H1 (cell line): ENCODE data around the gene ONECUT3. TPM values are rescaled to one million over a fixed set of nuclear protein-coding genes. Genes with fewer than 3 reads are reported as not detected.

ENCODE experiments used
- ASH2L ChIP-seq: fragments of 200-600, 300-600 bp; sonication (generic); IDR thresholded peaks from one replicate; pipeline ENCODE4 v1.7.1; 2017; ENCODE audit warnings: low read length
- CREB1 ChIP-seq: IDR thresholded peaks from 2 replicates; pipeline ENCODE4 v1.6.1; 2012; ENCODE audit warnings: inconsistent platforms
- JUND ChIP-seq: IDR thresholded peaks from 2 replicates; pipeline ENCODE4 v1.6.1; 2011; ENCODE audit warnings: mild to moderate bottlenecking, improper control_type of control experiment, low read length
- MAX ChIP-seq: IDR thresholded peaks from 2 replicates; pipeline ENCODE4 v1.6.1; 2012; ENCODE audit warnings: inconsistent platforms
- RAD21 ChIP-seq, 2 experiments: IDR thresholded peaks in 1 of 2; conservative IDR thresholded peaks in 1 of 2; 2 replicates each; pipeline ENCODE4 v1.6.1; 2011; ENCODE audit warnings: low read depth in 2 of 2, low read length in 2 of 2, improper control_type of control experiment in 1 of 2, inconsistent platforms in 1 of 2, mild to moderate bottlenecking in 1 of 2, moderate library complexity in 1 of 2
- SP2 ChIP-seq: IDR thresholded peaks from 2 replicates; pipeline ENCODE4 v1.6.1; 2012; ENCODE audit warnings: mild to moderate bottlenecking, low read length, inconsistent platforms
- ZNF274 ChIP-seq: IDR thresholded peaks from 2 replicates; pipeline ENCODE4 v1.7.0; 2012; ENCODE audit warnings: low read length, borderline replicate concordance; ENCODE audit errors: extremely low read depth
- polyA plus RNA-seq, 7 experiments: library from polyadenylated mRNA; depleted of rRNA in 3 of 7; stranded (reverse) in 5 of 7; unstranded in 2 of 7; fragments of >200 nt in 5 of 7; fragments of 200-250 nt in 2 of 7; gene quantifications; 1 replicate in 5 of 7; 2 replicates in 1 of 7; 4 replicates in 1 of 7; pipeline versions ENCODE4 v1.2.1 to v1.2.3, GENCODE V29; 2011 to 2013; ENCODE audit warnings: missing spikeins in 2 of 7, mixed read lengths in 2 of 7
- total RNA-seq: library from RNA; stranded (reverse); fragmentation: NEBNext Ultra II Directional; extraction: Animal tissue kit (Norgen Biotek cat#: 25700); gene quantifications from 2 replicates; pipeline ENCODE4 v1.2.1, GENCODE V29; 2021
- TF ChIP-seq, protein P1 (sequence below): IDR thresholded peaks from 2 replicates; pipeline ENCODE4 v1.6.1; 2012; ENCODE audit warnings: low read length, inconsistent platforms

ONECUT3 gene
- total and polyA plus RNA-seq, 2 of the 8 experiments (the other 6 are each of a cell fraction or from before 2014, with no cell fraction given), result not detected

DNA sequence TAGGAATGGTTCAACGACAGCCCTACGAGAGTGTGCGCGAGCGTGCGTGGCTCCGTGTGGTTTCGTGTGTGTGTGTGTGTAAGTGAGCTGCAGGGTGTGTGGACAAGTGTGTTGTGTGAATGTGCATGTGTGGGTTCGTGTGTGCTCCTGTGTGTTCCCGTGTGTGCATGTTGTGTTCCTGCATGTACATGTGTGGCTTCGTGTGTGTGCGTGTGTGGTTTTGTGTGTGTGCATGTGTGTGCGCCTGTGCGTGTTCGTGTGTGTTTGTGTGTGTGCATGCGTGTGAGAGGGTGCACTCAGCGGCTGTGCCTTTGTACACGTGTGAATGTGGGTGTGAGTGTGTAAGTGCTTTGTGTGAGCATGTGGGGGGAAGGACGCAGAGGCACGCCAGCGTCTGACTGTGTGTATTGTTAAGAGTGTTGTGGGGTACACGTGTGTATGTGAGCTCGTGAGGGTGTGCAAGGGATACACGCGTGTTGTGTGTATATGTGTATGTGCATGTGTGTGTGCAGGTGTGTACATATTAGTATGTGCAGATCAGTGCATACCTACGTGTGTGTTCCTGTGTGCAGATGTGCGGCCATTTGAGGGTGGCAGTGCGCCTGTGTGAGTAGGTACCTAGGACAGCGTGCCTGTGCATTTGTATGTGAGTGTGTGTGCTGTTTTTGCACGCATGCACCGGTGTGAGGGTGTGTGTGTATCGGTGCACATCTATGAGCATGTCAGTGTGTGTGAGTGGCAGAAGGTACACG, 24.3 kb upstream of the ONECUT3 start (continued):
- TF ChIP-seq MAX (no peak), CREB1 (no peak), ASH2L (no peak), RAD21 (IDR thresholded peaks at IDR 0.05 in 1 of 2, conservative IDR thresholded peaks at IDR 0.05 in 1 of 2; ENCODE audit: low read depth in 2 of 2, low read length in 2 of 2) (no peak), JUND (no peak), ZNF274 (no peak), SP2 (no peak)
- TF ChIP-seq, protein P1, sequence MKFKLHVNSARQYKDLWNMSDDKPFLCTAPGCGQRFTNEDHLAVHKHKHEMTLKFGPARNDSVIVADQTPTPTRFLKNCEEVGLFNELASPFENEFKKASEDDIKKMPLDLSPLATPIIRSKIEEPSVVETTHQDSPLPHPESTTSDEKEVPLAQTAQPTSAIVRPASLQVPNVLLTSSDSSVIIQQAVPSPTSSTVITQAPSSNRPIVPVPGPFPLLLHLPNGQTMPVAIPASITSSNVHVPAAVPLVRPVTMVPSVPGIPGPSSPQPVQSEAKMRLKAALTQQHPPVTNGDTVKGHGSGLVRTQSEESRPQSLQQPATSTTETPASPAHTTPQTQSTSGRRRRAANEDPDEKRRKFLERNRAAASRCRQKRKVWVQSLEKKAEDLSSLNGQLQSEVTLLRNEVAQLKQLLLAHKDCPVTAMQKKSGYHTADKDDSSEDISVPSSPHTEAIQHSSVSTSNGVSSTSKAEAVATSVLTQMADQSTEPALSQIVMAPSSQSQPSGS, result no peak
- TF ChIP-seq, all 59 proteins: peak for 0
